OCI-LY1 (cell line): Measurements from ENCODE around the gene STEAP1B.

Experiments
- CTCF ChIP-seq: fragments of 200-600 bp; sonication (generic), shearing (Covaris generic); IDR thresholded peaks from 2 replicates; pipeline ENCODE4 v1.5.1; 2017; ENCODE audit warnings: mild to moderate bottlenecking, antibody characterized with exemption, low read length, moderate library complexity, mixed read lengths
- EZH2 ChIP-seq: fragments of 200-600 bp; sonication (generic), shearing (Covaris generic); IDR thresholded peaks from 2 replicates; pipeline ENCODE4 v1.8.0; 2017; ENCODE audit warnings: borderline replicate concordance, mixed run types, mild to moderate bottlenecking, antibody characterized with exemption, low read length, moderate library complexity, mixed read lengths

GRCh38 chr7:22457471-22457870 is 42.5 kb downstream of the STEAP1B start:
- TF ChIP-seq EZH2: no peak
- TF ChIP-seq CTCF: no peak
